ENCODE results near the gene PCNX2.

The PCNX2 gene

DNA sequence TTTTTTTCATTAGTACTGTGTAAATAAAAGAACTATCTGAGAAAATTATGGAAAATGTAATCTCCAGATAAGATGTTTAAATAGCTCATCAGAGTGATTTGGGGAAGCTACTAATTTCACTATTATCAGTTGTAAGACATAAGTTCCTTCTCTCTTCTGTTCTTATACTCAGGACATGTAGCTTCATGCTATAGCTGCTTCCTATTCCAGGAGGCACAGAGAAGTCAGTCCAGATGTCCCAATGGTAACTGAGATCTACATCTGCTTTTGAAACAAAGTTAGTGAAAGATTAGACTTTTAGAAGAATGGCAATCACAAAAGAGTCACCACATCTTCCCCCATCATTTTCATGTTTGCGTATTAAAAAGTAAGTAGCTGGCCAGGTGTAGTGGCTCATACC, 37.6 kb upstream of the PCNX2 start:
- no peak overlapping the region for H3K27ac ChIP-seq (ENCODE audit: low read depth, low read length)
- H3K4me3 ChIP-seq (ENCODE audit: low read length): no peak overlapping the region
- no peaks in the 10 kb centered on the region for H3K36me3 ChIP-seq (ENCODE audit: insufficient read depth, low read length)
- H3K4me1 ChIP-seq (ENCODE audit: insufficient read depth, low read length): peaks cover 18% of the 10 kb centered on the region
- H3K9ac ChIP-seq (ENCODE audit: low read depth, low read length): no peak overlapping the region
- H3K27me3 ChIP-seq (ENCODE audit: insufficient read depth, low read length): peaks cover 26% of the 10 kb centered on the region
- 100% methylated on average over 1 of the region's 1 CpG for whole genome bisulfite sequencing
- no peaks in the 10 kb centered on the region for H3K9me3 ChIP-seq (ENCODE audit: insufficient read depth, low read depth, low read length)

GRCh38 chr1:233331676-233332519, 36.4 kb upstream of the PCNX2 start:
- Histone ChIP-seq H3K36me3 (ENCODE audit: insufficient read depth, low read length) (no peaks in the 10 kb centered on the region), H3K4me3 (ENCODE audit: low read length) (no peak overlapping the region), H3K4me1 (ENCODE audit: insufficient read depth, low read length) (peaks cover 15% of the 10 kb centered on the region), H3K9ac (ENCODE audit: low read depth, low read length) (no peak overlapping the region), H3K27me3 (ENCODE audit: insufficient read depth, low read length) (peaks cover 32% of the 10 kb centered on the region), H3K27ac (ENCODE audit: low read depth, low read length) (no peak overlapping the region), H3K9me3 (ENCODE audit: insufficient read depth, low read depth, low read length) (no peaks in the 10 kb centered on the region)
- 91% methylated on average over 8 of the region's 8 CpGs for WGBS

- H3K9ac ChIP-seq (ENCODE audit: low read depth, low read length): peak overlapping the region; percentile 83
- no peaks in the 10 kb centered on the region for H3K36me3 ChIP-seq (ENCODE audit: insufficient read depth, low read length)
- peak overlapping the region; percentile 76 for H3K4me3 ChIP-seq (ENCODE audit: low read length)
- under 1% methylated on average over 96 of the region's 96 CpGs for WGBS
- no peak overlapping the region for H3K27ac ChIP-seq (ENCODE audit: low read depth, low read length)
- peaks cover 46% of the 10 kb centered on the region for H3K27me3 ChIP-seq (ENCODE audit: insufficient read depth, low read length)
- H3K9me3 ChIP-seq (ENCODE audit: insufficient read depth, low read depth, low read length): no peaks in the 10 kb centered on the region
- H3K4me1 ChIP-seq (ENCODE audit: insufficient read depth, low read length): peaks cover 15% of the 10 kb centered on the region
These were observed 32.8 kb upstream of the PCNX2 start for GRCh38 chr1:233328142-233328921.

- Histone ChIP-seq H3K4me3 (ENCODE audit: low read length) (peak within 1 kb of the TSS; percentile 76), H3K27ac (ENCODE audit: low read depth, low read length) (no peak within 1 kb of the TSS), H3K9ac (ENCODE audit: low read depth, low read length) (peak within 1 kb of the TSS; percentile 83), H3K27me3 (ENCODE audit: insufficient read depth, low read length) (peaks cover 46% of the 10 kb centered on the region), H3K36me3 (ENCODE audit: insufficient read depth, low read length) (no peaks in the 10 kb centered on the region), H3K4me1 (ENCODE audit: insufficient read depth, low read length) (peaks cover 15% of the 10 kb centered on the region), H3K9me3 (ENCODE audit: insufficient read depth, low read depth, low read length) (no peaks in the 10 kb centered on the region)
- under 1% methylated on average over 67 of the region's 68 CpGs for WGBS
These were observed 32.2 kb upstream of the PCNX2 start, which contains the start of gene MAP3K21 for GRCh38 chr1:233327651-233328141. MAP3K21 (plus strand) TSS chr1:233327724; CDS start chr1:233328029, 305 bp downstream.

DNA sequence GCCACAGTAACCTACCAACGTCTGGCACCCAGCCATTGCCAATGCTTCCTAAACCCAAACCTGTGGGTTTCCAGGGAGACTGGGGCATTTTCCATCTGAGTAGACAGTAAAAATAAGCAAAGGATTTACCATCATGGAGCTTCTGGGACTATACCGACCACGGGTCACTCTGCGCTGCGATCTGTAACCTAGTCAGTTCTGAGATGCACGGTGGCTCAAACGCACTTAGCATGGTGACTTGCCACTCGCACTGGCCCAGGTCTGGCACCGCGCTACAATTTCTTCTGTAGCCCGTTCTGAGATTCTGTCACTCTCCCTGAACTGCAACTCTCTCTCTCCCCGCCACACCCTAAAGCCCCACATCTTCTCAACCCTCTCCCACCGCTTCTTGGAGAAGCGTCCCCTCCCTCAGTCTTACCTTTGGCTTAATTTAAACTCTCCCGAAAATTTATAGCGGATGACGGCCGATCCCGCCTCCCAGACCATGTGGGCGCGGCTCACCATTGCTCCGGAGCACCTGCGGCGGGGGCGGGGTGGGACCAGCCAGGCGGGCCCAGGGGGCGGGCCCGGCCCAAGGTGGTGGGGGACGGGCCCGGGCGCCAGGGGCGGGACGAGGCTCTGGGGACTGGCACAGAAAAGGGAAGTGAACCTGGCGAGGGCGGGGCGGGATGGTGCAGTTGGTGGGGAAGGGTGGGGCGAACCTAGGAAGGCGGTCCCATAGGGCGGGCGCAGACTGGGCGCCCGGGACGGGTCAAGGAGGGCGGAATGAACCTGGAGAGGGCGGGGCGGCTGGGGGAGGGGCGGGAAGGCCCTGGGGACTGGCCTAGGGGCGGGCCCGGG, 31.5 kb upstream of the PCNX2 start:
- H3K4me3 ChIP-seq (ENCODE audit: low read length): peak overlapping the region; percentile 60
- peaks cover 46% of the 10 kb centered on the region for H3K27me3 ChIP-seq (ENCODE audit: insufficient read depth, low read length)
- H3K36me3 ChIP-seq (ENCODE audit: insufficient read depth, low read length): no peaks in the 10 kb centered on the region
- no peak overlapping the region for H3K27ac ChIP-seq (ENCODE audit: low read depth, low read length)
- H3K9ac ChIP-seq (ENCODE audit: low read depth, low read length): no peak overlapping the region
- H3K4me1 ChIP-seq (ENCODE audit: insufficient read depth, low read length): peaks cover 15% of the 10 kb centered on the region
- WGBS: 1% methylated on average over 45 of the region's 49 CpGs
- no peaks in the 10 kb centered on the region for H3K9me3 ChIP-seq (ENCODE audit: insufficient read depth, low read depth, low read length)

- Histone ChIP-seq H3K36me3 (ENCODE audit: insufficient read depth, low read length) (no peaks in the 10 kb centered on the region), H3K9ac (ENCODE audit: low read depth, low read length) (no peak overlapping the region), H3K4me1 (ENCODE audit: insufficient read depth, low read length) (peaks cover 10% of the 10 kb centered on the region), H3K27ac (ENCODE audit: low read depth, low read length) (no peak overlapping the region), H3K4me3 (ENCODE audit: low read length) (peak overlapping the region; percentile 60), H3K9me3 (ENCODE audit: insufficient read depth, low read depth, low read length) (no peaks in the 10 kb centered on the region), H3K27me3 (ENCODE audit: insufficient read depth, low read length) (peaks cover 46% of the 10 kb centered on the region)
These were observed 30.8 kb upstream of the PCNX2 start for GRCh38 chr1:233326319-233326718.

DNA sequence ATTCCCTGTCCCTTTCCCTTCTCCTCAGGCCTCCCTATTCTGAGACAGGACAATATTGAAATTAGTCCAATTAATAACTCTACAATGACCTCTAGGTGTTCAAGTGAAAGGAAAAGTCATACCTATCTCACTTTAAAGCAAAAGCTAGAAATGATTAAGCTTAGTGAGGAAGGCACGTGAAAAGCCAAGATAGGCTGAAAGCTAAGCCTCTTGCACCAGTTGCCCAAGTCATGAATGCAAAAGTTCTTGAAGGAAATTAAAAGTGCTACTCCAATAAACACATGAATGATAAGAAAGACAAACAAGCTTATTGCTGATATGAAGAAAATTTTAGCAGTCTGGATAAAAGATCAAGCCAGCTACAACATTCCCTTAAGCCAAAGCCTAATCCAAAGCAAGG, 28.2 kb upstream of the PCNX2 start:
- Histone ChIP-seq H3K4me3 (ENCODE audit: low read length) (no peak overlapping the region), H3K27me3 (ENCODE audit: insufficient read depth, low read length) (peaks cover 27% of the 10 kb centered on the region), H3K9ac (ENCODE audit: low read depth, low read length) (no peak overlapping the region), H3K27ac (ENCODE audit: low read depth, low read length) (no peak overlapping the region), H3K36me3 (ENCODE audit: insufficient read depth, low read length) (no peaks in the 10 kb centered on the region), H3K4me1 (ENCODE audit: insufficient read depth, low read length) (no peaks in the 10 kb centered on the region), H3K9me3 (ENCODE audit: insufficient read depth, low read depth, low read length) (no peaks in the 10 kb centered on the region)
- WGBS: 100% methylated on average over 1 of the region's 1 CpG

GRCh38 chr1:233320023-233320422, 24.5 kb upstream of the PCNX2 start:
- Histone ChIP-seq H3K27me3 (ENCODE audit: insufficient read depth, low read length) (no peaks in the 10 kb centered on the region), H3K27ac (ENCODE audit: low read depth, low read length) (no peak overlapping the region), H3K4me3 (ENCODE audit: low read length) (no peak overlapping the region), H3K9ac (ENCODE audit: low read depth, low read length) (no peak overlapping the region), H3K9me3 (ENCODE audit: insufficient read depth, low read depth, low read length) (no peaks in the 10 kb centered on the region), H3K4me1 (ENCODE audit: insufficient read depth, low read length) (no peaks in the 10 kb centered on the region), H3K36me3 (ENCODE audit: insufficient read depth, low read length) (no peaks in the 10 kb centered on the region)
- 83% methylated on average over 1 of the region's 2 CpGs for WGBS

DNA sequence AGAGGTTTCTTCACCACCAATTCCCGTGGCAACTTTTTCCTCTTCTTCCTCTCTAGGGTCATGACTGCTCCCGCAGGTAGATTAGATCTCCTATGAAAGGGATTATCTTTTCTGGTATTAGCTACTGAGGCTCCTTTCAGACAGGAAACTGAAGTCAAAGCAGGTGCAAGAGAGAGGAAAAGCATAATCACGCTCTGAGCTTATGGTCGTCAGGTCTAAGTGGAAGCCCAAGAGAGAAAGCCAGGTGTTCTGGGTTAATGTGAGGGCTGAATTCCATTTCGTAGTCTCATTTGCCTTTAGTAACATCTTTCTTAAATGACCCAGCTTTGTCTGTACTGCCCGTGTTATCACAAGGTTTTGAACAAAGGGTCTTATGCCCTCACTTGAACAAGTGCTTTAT, 23.7 kb upstream of the PCNX2 start:
- 77% methylated on average over 6 of the region's 6 CpGs for WGBS
- Histone ChIP-seq H3K4me1 (ENCODE audit: insufficient read depth, low read length) (no peaks in the 10 kb centered on the region), H3K27ac (ENCODE audit: low read depth, low read length) (no peak overlapping the region), H3K36me3 (ENCODE audit: insufficient read depth, low read length) (no peaks in the 10 kb centered on the region), H3K4me3 (ENCODE audit: low read length) (no peak overlapping the region), H3K9me3 (ENCODE audit: insufficient read depth, low read depth, low read length) (no peaks in the 10 kb centered on the region), H3K9ac (ENCODE audit: low read depth, low read length) (no peak overlapping the region), H3K27me3 (ENCODE audit: insufficient read depth, low read length) (no peaks in the 10 kb centered on the region)

GRCh38 chr1:233316473-233316872, 20.9 kb upstream of the PCNX2 start:
- 93% methylated on average over 1 of the region's 1 CpG for WGBS
- Histone ChIP-seq H3K9ac (ENCODE audit: low read depth, low read length) (no peak overlapping the region), H3K9me3 (ENCODE audit: insufficient read depth, low read depth, low read length) (no peaks in the 10 kb centered on the region), H3K36me3 (ENCODE audit: insufficient read depth, low read length) (no peaks in the 10 kb centered on the region), H3K27ac (ENCODE audit: low read depth, low read length) (no peak overlapping the region), H3K4me3 (ENCODE audit: low read length) (no peak overlapping the region), H3K27me3 (ENCODE audit: insufficient read depth, low read length) (no peaks in the 10 kb centered on the region), H3K4me1 (ENCODE audit: insufficient read depth, low read length) (no peaks in the 10 kb centered on the region)
